A673 (cell line): ENCODE results near the gene KCNIP3. TPM values are rescaled to one million over a fixed set of nuclear protein-coding genes. Genes with fewer than 3 reads are reported as not detected.
"Not testable (repeated sequence)": the region's sequence is repeated elsewhere in the genome, so short reads cannot be mapped to it uniquely, and the experiment has no call there.

Source experiments
- BruUV-seq: library from RNA; stranded (reverse); fragments of 400-500 nt; replicated peaks from 2 replicates; lab custom pipeline; 2021; lab: Mats Ljungman, UMichigan
- CTCF ChIA-PET: fragments of 300-600 bp; sonication (Branson Sonifier 250); formaldehyde crosslinking; loops from one replicate; lab custom pipeline; 2022; ENCODE audit warnings: antibody characterized with exemption; lab: Charles Lee
- POLR2A ChIA-PET: fragments of 300-600 bp; sonication (Branson Sonifier 250); formaldehyde crosslinking; loops from one replicate; lab custom pipeline; 2022; ENCODE audit warnings: antibody characterized with exemption; ENCODE audit not compliant: low non-redundant PET; lab: Charles Lee
- DNase-seq: peaks from one replicate; pipeline ENCODE4 v3.0.0-alpha.2; 2015; ENCODE audit warnings: low spot score
- H3K27ac ChIP-seq: fragments of 200-600 bp; sonication (generic); 2 replicates; pipeline ENCODE4 v1.5.1; 2016; ENCODE audit warnings: mixed run types, low read depth, mild to moderate bottlenecking, mixed read lengths, antibody characterized with exemption, low read length; ENCODE audit not compliant: poor library complexity, severe bottlenecking
- H3K27me3 ChIP-seq: fragments of 200-600 bp; sonication (generic); replicated peaks from 2 replicates; pipeline ENCODE4 v1.6.1; 2017; ENCODE audit warnings: mixed run types, low read depth, mild to moderate bottlenecking, mixed read lengths, antibody characterized with exemption, low read length; ENCODE audit not compliant: insufficient read depth, poor library complexity
- H3K36me3 ChIP-seq: fragments of 200-600 bp; sonication (generic); 2 replicates; pipeline ENCODE4 v1.6.1; 2016; ENCODE audit warnings: mixed run types, mild to moderate bottlenecking, mixed read lengths, antibody characterized with exemption, low read length; ENCODE audit not compliant: insufficient read depth, poor library complexity, severe bottlenecking
- H3K4me1 ChIP-seq: fragments of 200-600 bp; sonication (generic); 2 replicates; pipeline ENCODE4 v1.6.1; 2017; ENCODE audit warnings: mixed run types, mild to moderate bottlenecking, mixed read lengths, antibody characterized with exemption, low read length; ENCODE audit not compliant: insufficient read depth, poor library complexity, severe bottlenecking
- H3K4me3 ChIP-seq: fragments of 200-600 bp; sonication (generic); 2 replicates; pipeline ENCODE4 v1.5.1; 2016; ENCODE audit warnings: low read depth, mixed run types, mild to moderate bottlenecking, mixed read lengths, low read length; ENCODE audit not compliant: poor library complexity, severe bottlenecking
- H3K9me3 ChIP-seq: fragments of 200-600 bp; sonication (generic); 2 replicates; pipeline ENCODE4 v1.6.1; 2016; ENCODE audit warnings: mixed run types, low read depth, mild to moderate bottlenecking, mixed read lengths, antibody characterized with exemption, low read length; ENCODE audit not compliant: poor library complexity, severe bottlenecking
- CTCF ChIP-seq: fragments of 300-800, 200-600 bp; sonication (generic); conservative IDR thresholded peaks from 2 replicates; pipeline ENCODE4 v1.5.1; 2017; ENCODE audit warnings: low read depth, mild to moderate bottlenecking, antibody characterized with exemption, low read length, moderate library complexity, mixed read lengths
- EZH2 ChIP-seq: fragments of 200-600 bp; sonication (generic); IDR thresholded peaks from 2 replicates; pipeline ENCODE4 v1.6.1; 2017; ENCODE audit warnings: borderline replicate concordance, low read depth, mild to moderate bottlenecking, mixed read lengths, antibody characterized with exemption, low read length; ENCODE audit not compliant: poor library complexity, severe bottlenecking
- intact Hi-C: fragments of 100-400 bp; cut with micrococcal nuclease; formaldehyde crosslinking; loops from one replicate; pipeline ENCODE4 v1.10.0; 2022; ENCODE audit not compliant: unreplicated experiment
- total RNA-seq: library from RNA; stranded (reverse); gene quantifications from 2 replicates; pipeline ENCODE4 v1.2.3, GENCODE V29; 2021

Gene KCNIP3
- total RNA-seq, 1 experiment from 2014 or later: 0.45 TPM

GRCh38 chr2:95269036-95269680, 28.0 kb upstream of the KCNIP3 start:
- Histone ChIP-seq H3K36me3 (no peaks in the 10 kb centered on the region), H3K27me3 (no peaks in the 10 kb centered on the region), H3K4me1 (no peaks in the 10 kb centered on the region), H3K27ac (no peak overlapping the region), H3K4me3 (no peak overlapping the region), H3K9me3 (no peaks in the 10 kb centered on the region)
- DNase-seq: no peak
- BruUV-seq: no TSS peak
- intact Hi-C loops: no loop called here
- TF ChIP-seq CTCF: no peak
- TF ChIP-seq EZH2: no peak
- ChIA-PET CTCF (no interaction called here), POLR2A (no interaction called here)

- intact Hi-C loops, DNase-seq, H3K27ac ChIP-seq, BruUV-seq, H3K4me3 ChIP-seq, H3K4me1 ChIP-seq, H3K36me3 ChIP-seq, H3K27me3 ChIP-seq, POLR2A ChIA-PET, CTCF ChIA-PET, H3K9me3 ChIP-seq: not testable (repeated sequence)
These were observed 27.4 kb upstream of the KCNIP3 start for GRCh38 chr2:95269745-95270144.

- CTCF ChIA-PET: no interaction called here
- Histone ChIP-seq H3K27ac (no peak overlapping the region), H3K36me3 (no peaks in the 10 kb centered on the region), H3K27me3 (no peaks in the 10 kb centered on the region), H3K4me1 (no peaks in the 10 kb centered on the region), H3K4me3 (no peak overlapping the region), H3K9me3 (no peaks in the 10 kb centered on the region)
- TF ChIP-seq CTCF (no peak), EZH2 (no peak)
- POLR2A ChIA-PET: no interaction called here
- BruUV-seq: no TSS peak
- intact Hi-C loops: no loop called here
- DNase-seq: no peak
These were observed 26.5 kb upstream of the KCNIP3 start for GRCh38 chr2:95270541-95271081.
